Upper lobe of right lung (tissue), 1 donor: ENCODE measurements around the gene PKD1L1. TPM values are rescaled to one million over a fixed set of nuclear protein-coding genes. Genes with fewer than 3 reads are reported as not detected.

ENCODE experiments used
- ATAC-seq: fragments of 200-7000 bp; cut with Tn5 transposase; one replicate; pipeline ENCODE4 v1.9.1; 2020; ENCODE audit warnings: mild to moderate bottlenecking, moderate library complexity
- DNase-seq: peaks from one replicate; pipeline ENCODE4 v3.0.0-alpha.2; 2020
- H3K27ac ChIP-seq: fragments of 200-600 bp; one replicate; pipeline ENCODE4 v1.8.0; 2022
- H3K27me3 ChIP-seq: fragments of 200-600 bp; one replicate; pipeline ENCODE4 v1.8.0; 2022; ENCODE audit warnings: mild to moderate bottlenecking
- H3K36me3 ChIP-seq: fragments of 200-600 bp; one replicate; pipeline ENCODE4 v1.8.0; 2022
- H3K4me1 ChIP-seq: fragments of 200-600 bp; one replicate; pipeline ENCODE4 v1.8.0; 2022
- H3K4me3 ChIP-seq: fragments of 200-600 bp; one replicate; pipeline ENCODE4 v1.8.0; 2022; ENCODE audit warnings: mild to moderate bottlenecking
- H3K9me3 ChIP-seq: fragments of 200-600 bp; one replicate; pipeline ENCODE4 v1.8.0; 2022
- CTCF ChIP-seq: fragments of 200-600 bp; IDR thresholded peaks from one replicate; pipeline ENCODE4 v1.8.0; 2022; ENCODE audit warnings: antibody characterized with exemption
- intact Hi-C: fragments of 100-400 bp; cut with DNase I; formaldehyde crosslinking; loops from one replicate; pipeline ENCODE4 v1.11.0; 2022
- total RNA-seq: library from RNA; stranded (reverse); fragmentation: NEBNext Ultra II Directional; extraction: Animal tissue kit (Norgen Biotek cat#: 25700); gene quantifications from one replicate; pipeline ENCODE4 v1.2.1, GENCODE V29; 2021
- donor health status: DM: no; HTN: yes; CAD: no; lungs with severe emphysema.

PKD1L1 gene
- total RNA-seq, 1 donor from 2014 or later, result 1.0 TPM

- H3K9me3 ChIP-seq, result no peaks in the 10 kb centered on the region
- intact Hi-C loops, result no loop called here
- TF ChIP-seq CTCF, result no peak
These were observed 32.7 kb downstream of the PKD1L1 start for GRCh38 chr7:47915616-47915976.

GRCh38 chr7:47914717-47915615, 33.3 kb downstream of the PKD1L1 start:
- intact Hi-C loops, result no loop called here
- TF ChIP-seq CTCF, result no peak
- DNase-seq (no peak), ATAC-seq (no peak)
- no peaks in the 10 kb centered on the region for H3K9me3 ChIP-seq
- H3K36me3 ChIP-seq, result no peaks in the 10 kb centered on the region
- H3K4me3 ChIP-seq, result no peak overlapping the region
- no peaks in the 10 kb centered on the region for H3K27me3 ChIP-seq
- H3K4me1 ChIP-seq, result no peaks in the 10 kb centered on the region
- H3K27ac ChIP-seq, result no peak overlapping the region

More at GRCh38 chr7:47915616-47915976, 32.7 kb downstream of the PKD1L1 start:
- Histone ChIP-seq H3K27ac (no peak overlapping the region), H3K36me3 (no peaks in the 10 kb centered on the region), H3K4me1 (no peaks in the 10 kb centered on the region), H3K27me3 (no peaks in the 10 kb centered on the region), H3K4me3 (no peak overlapping the region)
- DNase-seq (no peak), ATAC-seq (no peak)

- H3K9me3 ChIP-seq, result no peaks in the 10 kb centered on the region
- no peaks in the 10 kb centered on the region for H3K27me3 ChIP-seq
- ATAC-seq (no peak), DNase-seq (no peak)
- no peak for TF ChIP-seq CTCF
- no peak overlapping the region for H3K4me3 ChIP-seq
- H3K27ac ChIP-seq, result no peak overlapping the region
- no peaks in the 10 kb centered on the region for H3K4me1 ChIP-seq
- H3K36me3 ChIP-seq, result no peaks in the 10 kb centered on the region
- intact Hi-C loops, result no loop called here
These were observed 35.9 kb downstream of the PKD1L1 start for GRCh38 chr7:47912332-47912731.

- intact Hi-C loops, result no loop called here
- H3K27me3 ChIP-seq, result no peaks in the 10 kb centered on the region
- H3K36me3 ChIP-seq, result no peaks in the 10 kb centered on the region
- DNase-seq (no peak), ATAC-seq (no peak)
- H3K9me3 ChIP-seq, result no peaks in the 10 kb centered on the region
- no peak for TF ChIP-seq CTCF
- no peaks in the 10 kb centered on the region for H3K4me1 ChIP-seq
- no peak overlapping the region for H3K27ac ChIP-seq
- no peak overlapping the region for H3K4me3 ChIP-seq
These were observed 39.5 kb downstream of the PKD1L1 start for GRCh38 chr7:47908720-47909119.

GRCh38 chr7:47907981-47908616, 40.2 kb downstream of the PKD1L1 start:
- Histone ChIP-seq H3K9me3 (no peaks in the 10 kb centered on the region), H3K27me3 (no peaks in the 10 kb centered on the region), H3K36me3 (no peaks in the 10 kb centered on the region), H3K27ac (no peak overlapping the region), H3K4me3 (no peak overlapping the region), H3K4me1 (no peaks in the 10 kb centered on the region)
- intact Hi-C loops, result no loop called here
- ATAC-seq, result no peak
- no peak for TF ChIP-seq CTCF
- no peak for DNase-seq
